Measurements from ENCODE around the gene ZSWIM1. TPM values are rescaled to one million over a fixed set of nuclear protein-coding genes. Genes with fewer than 3 reads are reported as not detected.

The ZSWIM1 gene
- total and polyA plus RNA-seq, 2 experiments from 2014 or later: 11.7 to 13.5 TPM

DNA sequence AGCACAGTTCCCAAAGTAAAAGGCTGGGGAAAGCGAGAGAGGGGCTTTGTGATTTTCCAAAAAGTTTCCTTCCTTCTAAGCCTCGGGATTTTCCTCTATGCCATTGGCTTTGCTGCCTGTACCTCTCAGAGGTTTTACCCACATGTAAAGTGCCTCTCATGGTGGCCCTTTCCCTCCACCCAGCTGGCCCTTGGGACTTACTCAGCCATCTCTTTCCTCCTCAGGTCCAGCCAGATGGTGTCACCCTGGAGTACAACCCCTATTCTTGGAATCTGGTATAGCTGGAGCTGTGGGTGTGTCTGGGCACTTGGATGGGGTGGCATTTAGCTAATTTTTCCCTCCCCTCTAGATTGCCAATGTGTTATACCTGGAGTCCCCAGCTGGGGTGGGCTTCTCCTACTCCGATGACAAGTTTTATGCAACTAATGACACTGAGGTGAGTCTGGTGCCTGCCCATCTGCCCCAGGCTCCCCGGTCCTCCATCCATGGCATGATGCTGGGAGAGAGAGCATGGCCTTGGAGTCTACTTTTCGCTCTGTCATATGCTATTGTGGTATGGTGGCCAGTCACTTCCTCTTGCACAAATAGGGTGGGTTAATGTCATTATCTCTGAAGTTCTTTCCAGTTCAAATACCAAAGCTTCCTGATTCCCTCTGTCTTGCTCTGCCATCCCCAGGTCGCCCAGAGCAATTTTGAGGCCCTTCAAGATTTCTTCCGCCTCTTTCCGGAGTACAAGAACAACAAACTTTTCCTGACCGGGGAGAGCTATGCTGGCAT is 11.2 kb downstream of the ZSWIM1 start:
- peak in 1 of 2 donors; percentile 48 for DNase-seq (ENCODE audit: low read depth in 1 of 2, low spot score in 1 of 2)
- Histone ChIP-seq H3K36me3 (peaks cover 35% of the 10 kb centered on the region), H3K9me3 (ENCODE audit: low read depth) (no peaks in the 10 kb centered on the region), H3K27me3 (no peaks in the 10 kb centered on the region), H3K27ac (no peak overlapping the region), H3K4me3 (peak overlapping the region; percentile 71), H3K4me1 (ENCODE audit: low read depth) (peaks cover 9% of the 10 kb centered on the region)
- TF ChIP-seq CTCF (IDR thresholded peaks at IDR 0.05; ENCODE audit: low read depth, low read length): peak; percentile 28

- Histone ChIP-seq H3K4me1 (ENCODE audit: low read depth) (peaks cover 9% of the 10 kb centered on the region), H3K9me3 (ENCODE audit: low read depth) (no peaks in the 10 kb centered on the region), H3K36me3 (peaks cover 42% of the 10 kb centered on the region), H3K27ac (no peak overlapping the region), H3K4me3 (no peak overlapping the region), H3K27me3 (no peaks in the 10 kb centered on the region)
- no peak for DNase-seq (ENCODE audit: low read depth in 1 of 2, low spot score in 1 of 2)
- TF ChIP-seq CTCF (IDR thresholded peaks at IDR 0.05; ENCODE audit: low read depth, low read length): no peak
Measured at GRCh38 chr20:45892828-45893500, 11.9 kb downstream of the ZSWIM1 start.

GRCh38 chr20:45893831-45894230 is 12.8 kb downstream of the ZSWIM1 start:
- no peak for TF ChIP-seq CTCF (IDR thresholded peaks at IDR 0.05; ENCODE audit: low read depth, low read length)
- peaks cover 9% of the 10 kb centered on the region for H3K4me1 ChIP-seq (ENCODE audit: low read depth)
- no peaks in the 10 kb centered on the region for H3K9me3 ChIP-seq (ENCODE audit: low read depth)
- no peak for DNase-seq (ENCODE audit: low read depth in 1 of 2, low spot score in 1 of 2)
- peaks cover 43% of the 10 kb centered on the region for H3K36me3 ChIP-seq
- no peak overlapping the region for H3K4me3 ChIP-seq
- H3K27me3 ChIP-seq: no peaks in the 10 kb centered on the region
- no peak overlapping the region for H3K27ac ChIP-seq

- no peaks in the 10 kb centered on the region for H3K27me3 ChIP-seq
- no peak for DNase-seq (ENCODE audit: low read depth in 1 of 2, low spot score in 1 of 2)
- no peaks in the 10 kb centered on the region for H3K9me3 ChIP-seq (ENCODE audit: low read depth)
- no peak for TF ChIP-seq CTCF (IDR thresholded peaks at IDR 0.05; ENCODE audit: low read depth, low read length)
- H3K36me3 ChIP-seq: peaks cover 49% of the 10 kb centered on the region
- no peak overlapping the region for H3K4me3 ChIP-seq
- H3K27ac ChIP-seq: no peak overlapping the region
- peaks cover 3% of the 10 kb centered on the region for H3K4me1 ChIP-seq (ENCODE audit: low read depth)
Measured at GRCh38 chr20:45894797-45895196, 13.8 kb downstream of the ZSWIM1 start.

DNA sequence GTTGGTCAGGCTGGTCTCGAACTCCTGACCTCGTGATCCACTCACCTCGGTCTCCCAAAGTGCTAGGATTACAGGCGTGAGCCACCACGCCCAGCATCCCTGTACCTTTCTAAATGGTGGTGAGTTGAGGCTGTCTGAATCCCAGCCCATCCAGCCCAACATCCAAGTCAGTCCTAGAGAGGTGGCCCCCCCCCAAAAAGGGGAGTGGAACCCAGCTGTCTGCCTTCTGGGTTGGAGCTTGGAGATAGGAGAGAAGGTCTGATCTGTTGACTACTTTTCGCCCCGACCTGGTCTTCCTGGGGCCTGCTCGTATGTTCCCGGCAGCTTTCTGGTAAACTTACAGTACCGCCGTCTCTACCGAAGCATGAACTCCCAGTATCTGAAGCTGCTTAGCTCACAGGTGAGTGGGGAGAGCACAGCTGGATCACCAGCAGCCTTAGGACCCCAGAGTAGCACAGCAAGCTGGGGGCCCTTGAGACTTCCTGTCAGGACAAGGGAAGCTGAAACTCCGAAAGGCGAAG is 15.7 kb downstream of the ZSWIM1 start:
- peaks cover 3% of the 10 kb centered on the region for H3K4me1 ChIP-seq (ENCODE audit: low read depth)
- H3K36me3 ChIP-seq: peaks cover 61% of the 10 kb centered on the region
- DNase-seq (ENCODE audit: low read depth in 1 of 2, low spot score in 1 of 2): no peak
- H3K9me3 ChIP-seq (ENCODE audit: low read depth): no peaks in the 10 kb centered on the region
- H3K4me3 ChIP-seq: no peak overlapping the region
- TF ChIP-seq CTCF (IDR thresholded peaks at IDR 0.05; ENCODE audit: low read depth, low read length): no peak
- no peaks in the 10 kb centered on the region for H3K27me3 ChIP-seq
- H3K27ac ChIP-seq: no peak overlapping the region
